B cell (primary cell): ENCODE results near the gene CLIC6. TPM values are rescaled to one million over a fixed set of nuclear protein-coding genes. Genes with fewer than 3 reads are reported as not detected.

Experiments
- ATAC-seq: fragments of 200-7000 bp; cut with Tn5 transposase; one replicate; pipeline ENCODE4 v1.10.0; 2021; ENCODE audit warnings: low read depth, mild to moderate bottlenecking, moderate number of reproducible peaks, moderate library complexity
- CTCF ChIA-PET: fragments of 350-600 bp; sonication (Branson Sonifier 250); formaldehyde crosslinking; loops from one replicate; lab custom pipeline; 2021; ENCODE audit warnings: antibody characterized with exemption, inconsistent platforms; lab: Charles Lee
- POLR2A ChIA-PET: fragments of 350-600 bp; sonication (Branson Sonifier 250); formaldehyde crosslinking; loops from one replicate; lab custom pipeline; 2021; ENCODE audit warnings: antibody characterized with exemption; lab: Charles Lee
- DNase-seq: peaks from one replicate; pipeline ENCODE4 v3.0.0; 2013
- H2AFZ ChIP-seq: 2 replicates; pipeline ENCODE4 v1.6.1; 2012; ENCODE audit warnings: mild to moderate bottlenecking, low read depth, low read length; ENCODE audit not compliant: insufficient read depth, poor library complexity, severe bottlenecking
- H3K27ac ChIP-seq, 2 donors: 1 replicate in 1 of 2; 2 replicates in 1 of 2; pipeline ENCODE4 v1.5.1; 2012 to 2013; ENCODE audit warnings: low read length in 2 of 2, mild to moderate bottlenecking in 2 of 2, moderate library complexity in 1 of 2
- H3K27me3 ChIP-seq, 4 experiments: fragments of 200-600 bp in 1 of 4; sonication (generic) in 1 of 4; replicated peaks in 1 of 4; 1 replicate in 2 of 4; 2 replicates in 2 of 4; pipeline versions ENCODE4 v1.6.1 to v1.7.0; 2013 to 2016; ENCODE audit warnings: low read length in 3 of 4, mild to moderate bottlenecking in 2 of 4, mixed read lengths in 1 of 4, moderate library complexity in 1 of 4; ENCODE audit not compliant: insufficient read depth in 4 of 4, control insufficient read depth in 3 of 4; ENCODE audit errors: control extremely low read depth in 1 of 4
- H3K36me3 ChIP-seq, 2 experiments: replicated peaks in 1 of 2; 1 replicate in 1 of 2; 2 replicates in 1 of 2; pipeline versions ENCODE4 v1.6.1 to v1.7.1; 2013; ENCODE audit warnings: low read length in 1 of 2; ENCODE audit not compliant: insufficient read depth in 2 of 2, control insufficient read depth in 1 of 2; ENCODE audit errors: control extremely low read depth in 1 of 2, extremely low read depth in 1 of 2
- H3K4me1 ChIP-seq, 2 donors: fragments of 200-600 bp in 1 of 2; sonication (generic) in 1 of 2; 1 replicate in 1 of 2; 2 replicates in 1 of 2; pipeline versions ENCODE4 v1.5.1 to v1.6.1; 2013 to 2017; ENCODE audit warnings: low read length in 2 of 2; ENCODE audit not compliant: control insufficient read depth in 2 of 2, insufficient read depth in 2 of 2
- H3K4me2 ChIP-seq: replicated peaks from 2 replicates; pipeline ENCODE3; 2012; ENCODE audit warnings: mild to moderate bottlenecking, low read depth, low read length; ENCODE audit not compliant: poor library complexity, severe bottlenecking
- H3K4me3 ChIP-seq, 5 experiments: fragments of 200-600 bp in 1 of 5; sonication (generic) in 1 of 5; 1 replicate in 3 of 5; 2 replicates in 2 of 5; pipeline versions ENCODE4 v1.5.1 to v1.7.0; 2011 to 2016; ENCODE audit warnings: low read length in 4 of 5, mild to moderate bottlenecking in 4 of 5, low read depth in 2 of 5, control low read depth in 1 of 5, moderate library complexity in 1 of 5; ENCODE audit not compliant: insufficient read depth in 1 of 5; ENCODE audit errors: control extremely low read depth in 1 of 5, extremely low read depth in 1 of 5
- H3K79me2 ChIP-seq: fragments of 200-600 bp; sonication (generic); one replicate; pipeline ENCODE4 v1.6.0; 2016; ENCODE audit warnings: low read length; ENCODE audit not compliant: control insufficient read depth, insufficient read depth
- H3K9ac ChIP-seq: fragments of 200-600 bp; sonication (generic); 2 replicates; pipeline ENCODE4 v1.6.1; 2017; ENCODE audit warnings: mild to moderate bottlenecking, low read length, moderate library complexity
- H3K9me3 ChIP-seq, 3 donors: one replicate each; pipeline versions ENCODE4 v1.6.1 to v1.7.1; 2013; ENCODE audit warnings: low read length in 2 of 3; ENCODE audit not compliant: control insufficient read depth in 2 of 3, insufficient read depth in 1 of 3; ENCODE audit errors: control extremely low read depth in 1 of 3
- H4K20me1 ChIP-seq: 2 replicates; pipeline ENCODE4 v1.6.0; 2012; ENCODE audit warnings: mild to moderate bottlenecking, low read length; ENCODE audit not compliant: insufficient read depth, control insufficient read depth, poor library complexity, severe bottlenecking
- H3K27ac Mint-ChIP-seq: one replicate; pipeline ENCODE4 v1.8.0; 2021; ENCODE audit warnings: mixed read lengths
- H3K27me3 Mint-ChIP-seq: one replicate; pipeline ENCODE4 v1.8.0; 2021; ENCODE audit warnings: mixed read lengths
- H3K4me1 Mint-ChIP-seq: one replicate; pipeline ENCODE4 v1.8.0; 2021; ENCODE audit warnings: mixed read lengths
- H3K4me3 Mint-ChIP-seq: one replicate; pipeline ENCODE4 v1.8.0; 2021; ENCODE audit warnings: mixed read lengths
- H3K9me3 Mint-ChIP-seq: one replicate; pipeline ENCODE4 v1.8.0; 2022; ENCODE audit warnings: mixed read lengths; ENCODE audit not compliant: insufficient read depth
- EZH2 ChIP-seq: IDR thresholded peaks from 2 replicates; pipeline ENCODE4 v1.6.1; 2012; ENCODE audit warnings: borderline replicate concordance, low read depth, mild to moderate bottlenecking, moderate library complexity, low read length; ENCODE audit not compliant: insufficient read depth, poor library complexity, severe bottlenecking
- WGBS: methylation state at CpG from one replicate; pipeline ENCODE4 v1.1.5; 2013; ENCODE audit warnings: missing lambda C conversion rate; ENCODE audit not compliant: insufficient coverage; 5-methylcytosine and 5-hydroxymethylcytosine counted together
- intact Hi-C: fragments of 100-400 bp; cut with micrococcal nuclease; formaldehyde crosslinking; loops from one replicate; pipeline ENCODE4 v1.10.0; 2022
- polyA plus RNA-seq: library from polyadenylated mRNA; depleted of rRNA; stranded (reverse); fragments of >200 nt; gene quantifications from 2 replicates; pipeline ENCODE4 v1.2.3, GENCODE V29; 2012
- total RNA-seq, 2 donors: library from RNA; stranded (reverse); fragments of 120-200 nt in 1 of 2; gene quantifications; 1 replicate in 1 of 2; 2 replicates in 1 of 2; pipeline versions ENCODE4 v1.2.3 to v1.2.4, GENCODE V29; 2013 to 2022
- TF ChIP-seq, protein P1 (sequence below): fragments of 200-600 bp; IDR thresholded peaks from one replicate; pipeline ENCODE4 v1.8.0; 2022; ENCODE audit warnings: antibody characterized with exemption, mild to moderate bottlenecking

Gene CLIC6
- total and polyA plus RNA-seq, 2 donors (not counting 1 experiment from before 2014, with no cell fraction given) = 0.01 to 0.07 TPM

GRCh38 chr21:34671462-34671861 lies 2.7 kb downstream of the CLIC6 start:
- H3K9me3 Mint-ChIP-seq = no peaks in the 10 kb centered on the region
- Histone ChIP-seq H3K79me2 (no peaks in the 10 kb centered on the region), H3K27ac (no peak overlapping the region), H3K9ac (no peak overlapping the region), H3K27me3 (peaks cover 0 to 53% (median 20%) of the 10 kb centered on the region in 4 experiments), H3K4me2 (no peak overlapping the region), H3K9me3 (peaks cover 0 to 5% (median 0%) of the 10 kb centered on the region in 3 donors), H3K36me3 (no peaks in the 10 kb centered on the region), H4K20me1 (no peaks in the 10 kb centered on the region), H3K4me1 (peaks cover 9 to 15% of the 10 kb centered on the region in 2 donors), H3K4me3 (no peak overlapping the region), H2AFZ (no peak overlapping the region)
- DNase-seq = no peak
- no peak for ATAC-seq
- TF ChIP-seq, protein P1, sequence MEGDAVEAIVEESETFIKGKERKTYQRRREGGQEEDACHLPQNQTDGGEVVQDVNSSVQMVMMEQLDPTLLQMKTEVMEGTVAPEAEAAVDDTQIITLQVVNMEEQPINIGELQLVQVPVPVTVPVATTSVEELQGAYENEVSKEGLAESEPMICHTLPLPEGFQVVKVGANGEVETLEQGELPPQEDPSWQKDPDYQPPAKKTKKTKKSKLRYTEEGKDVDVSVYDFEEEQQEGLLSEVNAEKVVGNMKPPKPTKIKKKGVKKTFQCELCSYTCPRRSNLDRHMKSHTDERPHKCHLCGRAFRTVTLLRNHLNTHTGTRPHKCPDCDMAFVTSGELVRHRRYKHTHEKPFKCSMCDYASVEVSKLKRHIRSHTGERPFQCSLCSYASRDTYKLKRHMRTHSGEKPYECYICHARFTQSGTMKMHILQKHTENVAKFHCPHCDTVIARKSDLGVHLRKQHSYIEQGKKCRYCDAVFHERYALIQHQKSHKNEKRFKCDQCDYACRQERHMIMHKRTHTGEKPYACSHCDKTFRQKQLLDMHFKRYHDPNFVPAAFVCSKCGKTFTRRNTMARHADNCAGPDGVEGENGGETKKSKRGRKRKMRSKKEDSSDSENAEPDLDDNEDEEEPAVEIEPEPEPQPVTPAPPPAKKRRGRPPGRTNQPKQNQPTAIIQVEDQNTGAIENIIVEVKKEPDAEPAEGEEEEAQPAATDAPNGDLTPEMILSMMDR = no peak
- TF ChIP-seq EZH2 = no peak
- peaks cover 47% of the 10 kb centered on the region for H3K27me3 Mint-ChIP-seq
- ChIA-PET POLR2A (no interaction called here), CTCF (interaction anchor here (0.6 kb wide), 1 partner anchor 1069 kb away, joined by 5 read pairs; no protein-coding TSS in a partner anchor)
- H3K27ac Mint-ChIP-seq = no peak overlapping the region
- peaks cover 12% of the 10 kb centered on the region for H3K4me1 Mint-ChIP-seq
- no peak overlapping the region for H3K4me3 Mint-ChIP-seq
- 80% methylated on average over 1 of the region's 1 CpG for WGBS
- intact Hi-C loops = no loop called here

DNA sequence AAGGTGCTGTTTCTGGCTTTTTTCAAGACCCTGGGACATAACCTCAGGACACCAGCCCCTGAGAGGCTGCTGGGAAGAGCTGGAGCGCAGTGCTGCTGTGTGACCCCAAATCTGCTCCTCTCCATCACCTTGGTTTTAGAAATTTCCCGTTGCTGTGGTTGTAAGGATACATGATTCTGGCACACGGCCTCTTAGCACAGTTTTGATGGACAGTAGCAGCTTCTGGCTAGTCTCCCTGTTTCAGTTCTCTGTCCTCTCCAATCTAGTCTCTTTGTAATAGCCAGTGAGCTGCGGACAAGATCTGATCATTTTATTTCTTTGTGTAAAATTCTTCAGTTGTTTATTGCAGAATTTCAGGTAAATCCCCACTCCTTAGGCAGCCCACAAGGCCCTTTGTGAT lies 3.1 kb downstream of the CLIC6 start:
- intact Hi-C loops = no loop called here
- Histone ChIP-seq H3K27ac (no peak overlapping the region), H3K79me2 (no peaks in the 10 kb centered on the region), H3K4me1 (peaks cover 9 to 15% of the 10 kb centered on the region in 2 donors), H3K9ac (no peak overlapping the region), H3K27me3 (peaks cover 0 to 53% (median 20%) of the 10 kb centered on the region in 4 experiments), H3K9me3 (peaks cover 0 to 5% (median 0%) of the 10 kb centered on the region in 3 donors), H3K36me3 (no peaks in the 10 kb centered on the region), H4K20me1 (no peaks in the 10 kb centered on the region), H3K4me3 (no peak overlapping the region), H2AFZ (no peak overlapping the region), H3K4me2 (no peak overlapping the region)
- Mint-ChIP-seq H3K4me3 (no peak overlapping the region), H3K9me3 (no peaks in the 10 kb centered on the region), H3K4me1 (peaks cover 12% of the 10 kb centered on the region), H3K27me3 (peaks cover 47% of the 10 kb centered on the region), H3K27ac (no peak overlapping the region)
- CTCF ChIA-PET = no interaction called here
- no peak for DNase-seq
- WGBS = no CpG with 5 or more reads among the region's 4 CpGs
- TF ChIP-seq, protein P1 = no peak
- no peak for TF ChIP-seq EZH2
- ATAC-seq = no peak
- POLR2A ChIA-PET = no interaction called here
